ENCODE measurements around the gene STARD3NL.

Gene STARD3NL

GRCh38 chr7:38185395-38186307, 7.6 kb downstream of the STARD3NL start:
- DNase-seq, result no peak

- DNase-seq, result no peak
Measured at GRCh38 chr7:38186593-38187314, 8.7 kb downstream of the STARD3NL start.

GRCh38 chr7:38187794-38188440, 9.9 kb downstream of the STARD3NL start:
- DNase-seq, result no peak

GRCh38 chr7:38189231-38189938, 11.3 kb downstream of the STARD3NL start:
- DNase-seq, result no peak

- DNase-seq, result no peak
Measured at GRCh38 chr7:38190011-38190410, 12.0 kb downstream of the STARD3NL start.

- DNase-seq, result no peak
Measured at GRCh38 chr7:38191791-38192190, 13.7 kb downstream of the STARD3NL start.

DNA sequence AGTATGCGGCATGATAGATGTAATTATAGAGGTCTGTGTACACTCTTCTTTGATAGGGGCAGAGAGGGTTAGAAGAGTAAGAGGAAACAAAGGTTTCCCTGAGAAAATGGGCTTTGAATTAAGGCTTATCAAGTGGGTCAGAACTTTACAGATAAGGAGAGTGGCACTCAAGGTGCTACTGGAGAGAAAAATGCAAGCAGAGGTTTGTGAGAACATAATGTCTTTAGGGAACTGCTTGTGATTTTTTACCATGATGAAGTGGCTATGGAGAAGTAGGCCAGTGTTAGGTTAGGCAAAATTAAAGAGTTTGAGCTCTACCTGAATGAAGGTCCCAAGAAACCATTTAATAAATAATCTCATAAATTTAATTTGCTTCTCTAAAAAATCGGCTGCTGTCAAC, 14.3 kb downstream of the STARD3NL start:
- DNase-seq, result no peak

DNA sequence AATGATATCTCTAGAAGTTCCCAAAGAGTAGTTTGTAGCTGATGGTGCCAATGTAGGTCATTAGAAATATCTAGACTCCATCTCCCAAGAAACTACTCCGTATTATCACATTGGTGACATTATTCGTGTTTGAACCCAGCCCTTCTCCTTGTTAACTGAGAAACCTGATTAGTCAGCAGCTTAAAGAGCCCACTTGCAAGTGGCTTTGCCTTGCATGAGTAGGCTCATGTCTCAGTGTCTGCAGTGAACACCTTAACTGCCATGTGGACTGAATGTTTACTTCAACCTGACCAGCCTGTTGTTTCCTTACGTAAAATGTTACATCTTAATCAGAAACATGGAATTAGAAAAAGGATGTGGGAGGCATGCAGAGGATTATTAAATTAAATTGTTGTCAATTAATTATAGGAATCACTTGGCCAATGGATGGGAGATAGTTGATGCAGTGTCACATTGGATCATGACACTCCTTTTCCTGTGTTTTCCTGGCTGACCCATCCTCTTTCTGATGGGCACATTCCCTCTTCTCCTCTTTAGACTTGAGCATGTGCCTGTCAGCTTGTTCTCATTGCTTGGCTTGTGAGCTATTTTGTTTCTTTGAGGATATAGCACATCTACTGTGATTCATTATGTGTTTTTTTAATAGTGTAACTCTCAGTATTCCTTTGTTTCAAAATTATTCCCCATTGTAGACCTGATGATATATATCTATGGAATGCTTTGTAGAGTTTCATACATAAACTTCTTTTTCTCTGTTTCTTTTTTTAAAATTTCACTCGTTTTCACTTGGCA, 18.0 kb downstream of the STARD3NL start:
- DNase-seq, result no peak

DNA sequence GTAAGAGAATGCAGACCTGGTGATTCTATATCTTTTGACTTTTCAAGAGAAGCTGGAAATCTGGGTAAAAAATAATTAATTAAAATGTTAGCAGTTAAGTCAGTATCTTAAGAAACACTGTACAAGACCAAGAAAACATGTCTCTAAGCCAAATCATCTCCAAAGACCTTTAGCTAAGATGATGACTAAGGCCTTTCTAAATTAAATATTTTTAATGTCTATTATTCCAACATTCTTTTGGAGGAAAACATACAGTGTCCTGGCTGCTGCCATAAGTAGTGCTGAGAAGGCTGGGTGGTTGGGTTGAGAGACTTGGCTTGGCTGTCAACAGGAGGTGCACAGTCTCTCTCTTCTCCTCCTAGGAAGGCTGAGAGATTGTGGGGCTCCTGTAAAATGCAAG, 20.3 kb downstream of the STARD3NL start:
- DNase-seq, result no peak

GRCh38 chr7:38199154-38199553, 21.1 kb downstream of the STARD3NL start:
- no peak for DNase-seq

GRCh38 chr7:38199782-38200181, 21.7 kb downstream of the STARD3NL start:
- no peak for DNase-seq

GRCh38 chr7:38206071-38206470, 28.0 kb downstream of the STARD3NL start:
- no peak for DNase-seq

DNA sequence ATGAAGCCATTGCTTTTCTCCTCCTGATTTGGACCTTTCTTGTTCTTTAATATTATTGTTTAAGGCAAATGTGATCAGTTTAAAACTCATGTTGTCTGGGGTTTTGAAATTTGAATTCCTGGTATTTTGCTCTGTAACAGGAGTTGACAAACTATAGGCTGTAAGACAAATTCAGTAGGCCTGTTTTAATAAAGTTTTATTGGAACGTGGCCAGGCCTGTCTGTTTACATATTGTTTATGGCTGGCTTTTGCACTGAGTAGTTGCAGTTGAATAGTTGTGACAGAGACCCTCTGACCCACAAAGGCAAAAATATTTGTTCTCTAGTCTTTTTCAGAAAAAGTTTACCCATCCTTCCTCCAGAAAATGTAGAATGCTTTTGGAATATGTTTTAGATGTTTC, 29.8 kb downstream of the STARD3NL start:
- no peak for DNase-seq

DNA sequence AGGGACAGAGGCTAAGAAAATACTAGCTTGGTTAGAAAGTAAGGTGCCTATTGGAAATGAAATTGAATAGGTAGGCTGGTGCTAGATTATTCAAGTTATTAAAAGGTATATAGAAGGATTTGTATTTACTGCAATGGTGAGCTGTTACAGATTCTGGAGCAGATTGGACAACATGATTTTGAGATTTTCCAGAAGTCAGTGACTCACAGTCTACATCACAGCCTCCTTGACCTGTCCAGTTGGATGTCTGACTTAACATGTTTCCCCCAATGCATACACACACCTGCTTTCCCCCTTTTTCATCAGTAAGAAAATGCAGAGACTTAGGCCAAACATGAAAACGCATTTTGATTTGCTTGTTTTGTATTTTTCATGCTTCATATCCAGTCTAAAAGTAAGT, 33.4 kb downstream of the STARD3NL start:
- no peak for DNase-seq

DNA sequence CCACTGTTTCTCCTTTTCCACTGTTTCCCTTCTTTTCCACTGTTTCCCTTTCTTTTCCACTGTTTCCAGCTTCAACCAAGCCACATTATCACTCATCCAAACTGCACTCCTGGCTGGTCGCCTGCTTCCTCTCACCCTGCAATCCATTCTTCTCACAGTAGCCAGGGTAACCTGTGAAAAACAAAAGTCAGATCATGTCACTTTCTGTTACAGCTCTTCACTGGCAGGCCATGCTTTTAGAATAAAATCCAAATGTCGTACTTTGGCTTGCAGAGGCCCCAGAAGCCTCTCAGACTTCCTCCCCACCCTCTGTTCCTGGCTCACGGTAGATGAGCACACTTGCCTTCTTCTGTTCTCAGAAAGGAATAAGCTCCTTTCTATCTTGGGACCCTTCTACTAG, 33.9 kb downstream of the STARD3NL start:
- DNase-seq, result peak in 8 of 14 donors; percentile 4 to 46 (median 25)

- peak in 1 of 14 donors; percentile 4 for DNase-seq
Measured at GRCh38 chr7:38215115-38215514, 37.1 kb downstream of the STARD3NL start.

DNA sequence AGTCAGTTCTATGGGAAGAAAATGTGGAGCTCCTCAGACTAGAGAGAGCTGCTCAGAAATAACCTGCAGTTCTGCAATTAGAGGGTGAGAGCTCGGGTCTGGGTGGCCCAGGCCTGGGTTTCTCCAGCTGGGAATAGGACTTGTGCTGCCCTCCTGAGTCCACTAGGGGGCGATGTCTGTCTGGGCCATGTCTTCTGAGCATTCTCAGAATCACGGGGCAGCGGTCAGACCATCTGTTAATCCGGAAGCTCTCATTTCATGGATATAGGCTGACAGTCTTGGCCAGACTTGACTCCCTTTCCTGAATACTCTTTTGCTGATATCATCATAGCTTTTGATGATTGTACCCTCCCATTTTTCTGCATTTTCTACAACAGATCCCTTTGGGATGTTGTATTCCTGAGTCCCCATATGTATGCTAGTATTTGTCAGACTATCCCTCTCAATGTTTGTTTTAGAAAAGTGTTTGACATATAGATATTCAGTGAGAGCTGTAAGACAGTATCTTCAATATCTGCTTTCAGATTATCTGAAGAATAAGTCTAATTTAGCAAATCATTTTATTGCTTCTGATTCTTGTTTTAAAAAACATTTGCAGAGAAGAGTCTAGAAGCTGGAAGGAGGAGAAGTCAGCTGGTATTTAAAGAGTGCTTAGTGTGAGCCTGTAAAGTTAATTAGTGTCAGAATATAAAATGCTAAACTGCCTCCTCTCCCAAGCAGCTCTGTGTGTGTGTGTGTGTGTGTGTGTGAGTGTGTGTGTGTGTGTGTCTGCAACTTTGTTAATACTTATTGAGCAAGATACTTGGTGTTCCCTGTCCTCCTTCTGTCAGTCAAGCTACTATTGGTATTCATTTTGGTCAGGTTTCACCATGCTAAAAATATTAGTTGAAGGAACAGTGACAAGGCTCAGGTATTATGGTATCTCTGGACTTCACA, 38.0 kb downstream of the STARD3NL start:
- peak in 13 of 14 donors; percentile 7 to 77 (median 64) for DNase-seq

DNA sequence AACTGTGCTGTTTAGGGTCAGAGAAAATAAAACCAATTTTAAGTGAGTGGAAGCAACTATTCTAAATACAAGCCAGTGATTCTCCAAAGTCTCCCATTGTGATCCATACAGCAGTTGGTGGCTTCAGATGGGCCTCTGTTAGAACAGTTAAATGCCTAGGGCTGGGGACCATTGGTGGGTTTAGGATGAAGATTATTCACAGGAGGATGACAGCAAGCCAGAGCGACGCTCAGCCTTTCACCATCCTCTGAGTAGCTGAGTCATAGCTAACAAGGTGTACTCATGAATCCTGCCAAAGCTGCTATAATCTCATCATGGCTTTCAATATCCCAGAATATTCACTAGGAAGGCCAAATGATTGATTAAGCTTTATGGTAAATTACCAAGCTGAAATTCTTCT, 39.6 kb downstream of the STARD3NL start:
- DNase-seq, result no peak

- no peak for DNase-seq
Measured at GRCh38 chr7:38220452-38220851, 42.4 kb downstream of the STARD3NL start.

DNA sequence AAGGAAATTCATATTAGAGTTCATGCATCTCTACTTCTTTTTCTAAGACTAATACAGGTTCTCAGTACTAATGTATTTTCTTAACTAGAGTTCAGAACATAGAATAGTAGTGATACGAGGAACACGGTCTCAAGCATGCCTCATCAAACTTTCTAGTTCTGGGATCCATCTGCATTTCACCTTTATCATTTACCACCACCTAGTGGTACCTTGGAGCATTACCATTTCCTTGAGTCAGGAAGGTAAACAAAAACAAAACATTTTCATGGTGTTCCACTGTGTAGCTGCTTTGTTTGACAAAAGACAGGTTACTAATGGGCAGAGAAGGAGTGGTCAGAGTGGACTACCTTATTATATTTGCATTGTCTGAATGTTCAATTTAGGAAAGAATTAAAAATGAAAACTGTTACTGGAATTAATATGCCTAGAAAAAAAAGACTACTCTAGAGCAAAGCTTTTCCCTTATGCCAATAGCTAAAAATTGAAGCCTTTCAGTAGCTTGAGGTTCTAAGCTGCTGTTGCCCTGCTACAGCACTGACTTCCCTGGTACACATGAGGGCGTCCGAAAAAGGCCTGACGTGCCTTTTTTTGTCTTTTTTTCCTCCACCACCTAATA, 44.5 kb downstream of the STARD3NL start:
- peak in 2 of 14 donors; percentile 8 to 34 for DNase-seq

All from C1 segment of cervical spinal cord (tissue), 14 donors.